NCI-H1694 treated with DMSO at 0.1 percent for 48 hours (cell line): ENCODE results near the gene SSRP1.
"Not testable (repeated sequence)": the region's sequence is repeated elsewhere in the genome, so short reads cannot be mapped to it uniquely, and the experiment has no call there.

Experiments
- DNase-seq: peaks from one replicate; lab custom pipeline; 2025; lab: John Stamatoyannopoulos, UW

Gene SSRP1

GRCh38 chr11:57338142-57338541 is 2.5 kb upstream of the SSRP1 start, which contains the start of gene P2RX3:
Gene P2RX3, plus strand, starts transcription at chr11:57338352. Its CDS starts 199 bp downstream, at chr11:57338551.
- no peak for DNase-seq

- not testable (repeated sequence) for DNase-seq
Observed at GRCh38 chr11:57336856-57337255, 1.2 kb upstream of the SSRP1 start.

- no peak for DNase-seq
Observed at GRCh38 chr11:57336111-57336666, 497 bp upstream of the SSRP1 start.

GRCh38 chr11:57335023-57335342 is 709 bp downstream of the SSRP1 start:
- DNase-seq, result no peak

GRCh38 chr11:57332694-57333440 is 2.8 kb downstream of the SSRP1 start:
- DNase-seq, result no peak

GRCh38 chr11:57331720-57332119 is 4.0 kb downstream of the SSRP1 start:
- no peak for DNase-seq

- DNase-seq, result no peak
Observed at GRCh38 chr11:57330029-57330428, 5.7 kb downstream of the SSRP1 start.

- no peak for DNase-seq
Observed at GRCh38 chr11:57327721-57328120, 8.0 kb downstream of the SSRP1 start.

GRCh38 chr11:57325735-57326048 is 10.0 kb downstream of the SSRP1 start:
- DNase-seq, result no peak

GRCh38 chr11:57324886-57325734 is 10.6 kb downstream of the SSRP1 start, which contains the start of gene TNKS1BP1:
Gene TNKS1BP1, minus strand, starts transcription at chr11:57324952. Its CDS starts 3,067 bp downstream, at chr11:57321885.
- DNase-seq, result peak; percentile 85

- DNase-seq, result peak; percentile 18
Observed at GRCh38 chr11:57324154-57324885, 11.4 kb downstream of the SSRP1 start.

- DNase-seq, result no peak
Observed at GRCh38 chr11:57323855-57324153, 11.9 kb downstream of the SSRP1 start.

GRCh38 chr11:57323167-57323854 is 12.4 kb downstream of the SSRP1 start:
- DNase-seq, result no peak

GRCh38 chr11:57322256-57323166 is 13.2 kb downstream of the SSRP1 start:
- peak; percentile 28 for DNase-seq

GRCh38 chr11:57321388-57322255 is 14.1 kb downstream of the SSRP1 start:
- DNase-seq, result no peak

- no peak for DNase-seq
Observed at GRCh38 chr11:57320719-57321387, 14.8 kb downstream of the SSRP1 start.

- DNase-seq, result no peak
Observed at GRCh38 chr11:57320067-57320718, 15.5 kb downstream of the SSRP1 start.

- DNase-seq, result no peak
Observed at GRCh38 chr11:57318178-57318577, 17.5 kb downstream of the SSRP1 start.

GRCh38 chr11:57316017-57316416 is 19.7 kb downstream of the SSRP1 start:
- DNase-seq, result no peak
